NCI-H526 treated with DMSO at 0.1 percent for 48 hours (cell line): ENCODE data around the gene NAGS.
"Not testable (repeated sequence)": the region's sequence is repeated elsewhere in the genome, so short reads cannot be mapped to it uniquely, and the experiment has no call there.

Experiments used
- DNase-seq: peaks from one replicate; lab custom pipeline; 2025; lab: John Stamatoyannopoulos, UW

NAGS gene

GRCh38 chr17:44004077-44004760 is at the start of gene NAGS:
NAGS (plus strand) TSS chr17:44004622; CDS start chr17:44004664, 42 bp downstream.
- DNase-seq: no peak

- no peak for DNase-seq
Measured at GRCh38 chr17:43956222-43956621, 48.2 kb upstream of the NAGS start.

- no peak for DNase-seq
Measured at GRCh38 chr17:43958748-43959352, 45.6 kb upstream of the NAGS start.

GRCh38 chr17:43961292-43961691 is 43.1 kb upstream of the NAGS start:
- not testable (repeated sequence) for DNase-seq

- DNase-seq: no peak
Measured at GRCh38 chr17:43961954-43962353, 42.5 kb upstream of the NAGS start.

GRCh38 chr17:43962479-43962878 is 41.9 kb upstream of the NAGS start:
- DNase-seq: no peak

GRCh38 chr17:43966276-43966675 is 38.1 kb upstream of the NAGS start:
- DNase-seq: no peak

GRCh38 chr17:43967251-43967875 is 37.1 kb upstream of the NAGS start:
- no peak for DNase-seq

- no peak for DNase-seq
Measured at GRCh38 chr17:43970366-43970765, 34.1 kb upstream of the NAGS start.

- not testable (repeated sequence) for DNase-seq
Measured at GRCh38 chr17:43971436-43971835, 33.0 kb upstream of the NAGS start.

- not testable (repeated sequence) for DNase-seq
Measured at GRCh38 chr17:43972444-43973212, 31.8 kb upstream of the NAGS start.

GRCh38 chr17:43974382-43975266 is 29.8 kb upstream of the NAGS start:
- DNase-seq: no peak

- DNase-seq: no peak
Measured at GRCh38 chr17:43975898-43976297, 28.5 kb upstream of the NAGS start.

- DNase-seq: no peak
Measured at GRCh38 chr17:43976963-43977837, 27.2 kb upstream of the NAGS start.

GRCh38 chr17:43978078-43978477 is 26.3 kb upstream of the NAGS start:
- DNase-seq: no peak

- no peak for DNase-seq
Measured at GRCh38 chr17:43979011-43979410, 25.4 kb upstream of the NAGS start.

GRCh38 chr17:43979671-43980070 is 24.8 kb upstream of the NAGS start:
- DNase-seq: no peak

GRCh38 chr17:43982171-43982570 is 22.3 kb upstream of the NAGS start:
- DNase-seq: no peak

- no peak for DNase-seq
Measured at GRCh38 chr17:43983196-43983514, 21.3 kb upstream of the NAGS start.

- no peak for DNase-seq
Measured at GRCh38 chr17:43983515-43984411, 20.7 kb upstream of the NAGS start.
